HepG2 (cell line): Measurements from ENCODE around the gene TSPAN31.

ENCODE experiments used
- CTCF ChIP-seq: sonication (generic); formaldehyde crosslinking; IDR thresholded peaks from 2 replicates; pipeline ENCODE4 v1.5.0; 2020; ENCODE audit warnings: mild to moderate bottlenecking, missing genetic modification reagents, moderate library complexity
- DDIT3 ChIP-seq: sonication (generic); formaldehyde crosslinking; IDR thresholded peaks from 2 replicates; pipeline ENCODE4 v1.4.0; 2020; ENCODE audit warnings: mild to moderate bottlenecking, missing genetic modification reagents
- EED ChIP-seq: sonication (generic); formaldehyde crosslinking; IDR thresholded peaks from 2 replicates; pipeline ENCODE4 v1.5.0; 2020; ENCODE audit warnings: mild to moderate bottlenecking, missing genetic modification reagents
- HIVEP1 ChIP-seq: sonication (generic); formaldehyde crosslinking; IDR thresholded peaks from 2 replicates; pipeline ENCODE4 v1.4.0; 2020; ENCODE audit warnings: mild to moderate bottlenecking, missing genetic modification reagents
- MAF1 ChIP-seq: sonication (generic); formaldehyde crosslinking; IDR thresholded peaks from 2 replicates; pipeline ENCODE4 v1.5.0; 2020; ENCODE audit warnings: missing genetic modification reagents, borderline replicate concordance
- MNT ChIP-seq: fragments of 450-650 bp; IDR thresholded peaks from 2 replicates; pipeline ENCODE4 v1.6.1; 2016
- NR0B2 ChIP-seq: sonication (generic); formaldehyde crosslinking; IDR thresholded peaks from 2 replicates; pipeline ENCODE4 v1.4.0; 2020; ENCODE audit warnings: mild to moderate bottlenecking, missing genetic modification reagents
- POLR2AphosphoS5 ChIP-seq: IDR thresholded peaks from 2 replicates; pipeline ENCODE4 v1.6.1; 2012; ENCODE audit warnings: low read depth, low read length
- SIN3A ChIP-seq: IDR thresholded peaks from 2 replicates; pipeline ENCODE4 v1.6.1; 2011; ENCODE audit warnings: low read depth, mild to moderate bottlenecking, control low read depth, low read length, borderline replicate concordance
- ZNF354B ChIP-seq: sonication (generic); formaldehyde crosslinking; IDR thresholded peaks from 2 replicates; pipeline ENCODE4 v1.8.0; 2022; ENCODE audit warnings: mild to moderate bottlenecking, missing genetic modification reagents
- ZNF639 ChIP-seq: conservative IDR thresholded peaks from 2 replicates; pipeline ENCODE4 v1.6.1; 2018; ENCODE audit warnings: missing genetic modification reagents
- ZNF660 ChIP-seq: sonication (generic); formaldehyde crosslinking; IDR thresholded peaks from 2 replicates; pipeline ENCODE4 v1.5.1; 2020; ENCODE audit warnings: mild to moderate bottlenecking, low read depth, missing genetic modification reagents, borderline replicate concordance

- TF ChIP-seq NR0B2 (CRISPR knock-in tag) = no peak
- no peak for TF ChIP-seq CTCF (CRISPR knock-in tag)
- TF ChIP-seq DDIT3 (CRISPR knock-in tag) = no peak
- TF ChIP-seq MNT = no peak
- no peak for TF ChIP-seq ZNF354B (CRISPR knock-in tag)
- no peak for TF ChIP-seq POLR2AphosphoS5
- TF ChIP-seq SIN3A = no peak
- TF ChIP-seq EED = no peak
- no peak for TF ChIP-seq MAF1 (CRISPR knock-in tag)
- TF ChIP-seq HIVEP1 (CRISPR knock-in tag) = no peak
- no peak for TF ChIP-seq ZNF639
- TF ChIP-seq ZNF660 (CRISPR knock-in tag) = no peak
Observed at GRCh38 chr12:57776247-57776587, 31.4 kb downstream of the TSPAN31 start.
